Fibroblast of the aortic adventitia (primary cell): Measurements from ENCODE around the gene COLEC12. TPM values are rescaled to one million over a fixed set of nuclear protein-coding genes. Genes with fewer than 3 reads are reported as not detected.
A peak's percentile ranks its signal among the peaks of the same experiment; 100 is the strongest.

ENCODE experiments used
- DNase-seq: peaks from one replicate; pipeline ENCODE4 v3.0.0-alpha.2; 2010; ENCODE audit warnings: low read depth
- H3K4me3 ChIP-seq: 2 replicates; pipeline ENCODE4 v1.5.1; 2011; ENCODE audit warnings: low read depth, mild to moderate bottlenecking, control low read depth, low read length, moderate library complexity
- total RNA-seq: library from RNA; depleted of rRNA; stranded (reverse); fragments of >200 nt; gene quantifications from 2 replicates; pipeline ENCODE4 v1.2.3, GENCODE V29; 2012; ENCODE audit warnings: low replicate concordance
- TF ChIP-seq, protein P1 (sequence below): IDR thresholded peaks from 2 replicates; pipeline ENCODE4 v1.5.1; 2011; ENCODE audit warnings: mild to moderate bottlenecking, low read length, control low read depth, inconsistent platforms; ENCODE audit not compliant: insufficient read depth

COLEC12 gene
- total RNA-seq, 1 donor = 109 TPM

DNA sequence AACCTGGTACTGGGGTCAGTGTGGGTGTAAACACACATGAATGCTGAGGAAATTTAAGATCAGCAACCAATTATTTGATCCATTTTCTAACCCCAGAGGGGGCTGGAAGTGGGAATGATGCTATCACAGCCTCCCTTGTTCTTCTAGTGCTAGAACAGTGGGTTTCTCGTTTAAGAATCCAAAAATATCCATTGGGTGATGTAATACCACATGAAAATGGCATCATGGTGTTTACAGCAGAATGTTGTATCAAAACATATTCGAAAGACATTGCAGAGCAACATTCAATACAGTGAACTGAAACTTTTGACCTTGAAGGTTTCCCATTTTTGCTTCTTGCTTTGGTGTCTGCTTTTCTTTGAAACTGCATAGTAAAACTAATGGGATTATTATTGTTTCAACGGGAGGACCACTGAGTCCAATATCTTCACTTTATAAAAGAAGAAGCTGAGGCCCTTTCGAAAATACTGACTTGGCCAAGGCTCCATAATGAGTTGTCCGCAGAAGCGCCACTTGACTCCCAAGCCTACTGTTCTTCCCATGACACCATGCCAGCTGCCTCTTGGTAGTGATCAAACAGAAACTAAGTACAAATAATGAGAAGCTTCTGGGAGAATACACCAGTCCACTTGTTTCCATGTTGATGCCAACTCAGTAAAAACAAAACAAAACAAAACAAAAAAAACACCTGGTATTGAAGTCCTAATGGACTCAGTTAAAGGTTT is 106.1 kb downstream of the COLEC12 start:
- TF ChIP-seq, protein P1, sequence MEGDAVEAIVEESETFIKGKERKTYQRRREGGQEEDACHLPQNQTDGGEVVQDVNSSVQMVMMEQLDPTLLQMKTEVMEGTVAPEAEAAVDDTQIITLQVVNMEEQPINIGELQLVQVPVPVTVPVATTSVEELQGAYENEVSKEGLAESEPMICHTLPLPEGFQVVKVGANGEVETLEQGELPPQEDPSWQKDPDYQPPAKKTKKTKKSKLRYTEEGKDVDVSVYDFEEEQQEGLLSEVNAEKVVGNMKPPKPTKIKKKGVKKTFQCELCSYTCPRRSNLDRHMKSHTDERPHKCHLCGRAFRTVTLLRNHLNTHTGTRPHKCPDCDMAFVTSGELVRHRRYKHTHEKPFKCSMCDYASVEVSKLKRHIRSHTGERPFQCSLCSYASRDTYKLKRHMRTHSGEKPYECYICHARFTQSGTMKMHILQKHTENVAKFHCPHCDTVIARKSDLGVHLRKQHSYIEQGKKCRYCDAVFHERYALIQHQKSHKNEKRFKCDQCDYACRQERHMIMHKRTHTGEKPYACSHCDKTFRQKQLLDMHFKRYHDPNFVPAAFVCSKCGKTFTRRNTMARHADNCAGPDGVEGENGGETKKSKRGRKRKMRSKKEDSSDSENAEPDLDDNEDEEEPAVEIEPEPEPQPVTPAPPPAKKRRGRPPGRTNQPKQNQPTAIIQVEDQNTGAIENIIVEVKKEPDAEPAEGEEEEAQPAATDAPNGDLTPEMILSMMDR = no peak
- no peak for DNase-seq
- H3K4me3 ChIP-seq = no peak overlapping the region

- H3K4me3 ChIP-seq = no peak overlapping the region
- TF ChIP-seq, protein P1 = no peak
- DNase-seq = no peak
Observed at GRCh38 chr18:393574-393957, 106.9 kb downstream of the COLEC12 start.

DNA sequence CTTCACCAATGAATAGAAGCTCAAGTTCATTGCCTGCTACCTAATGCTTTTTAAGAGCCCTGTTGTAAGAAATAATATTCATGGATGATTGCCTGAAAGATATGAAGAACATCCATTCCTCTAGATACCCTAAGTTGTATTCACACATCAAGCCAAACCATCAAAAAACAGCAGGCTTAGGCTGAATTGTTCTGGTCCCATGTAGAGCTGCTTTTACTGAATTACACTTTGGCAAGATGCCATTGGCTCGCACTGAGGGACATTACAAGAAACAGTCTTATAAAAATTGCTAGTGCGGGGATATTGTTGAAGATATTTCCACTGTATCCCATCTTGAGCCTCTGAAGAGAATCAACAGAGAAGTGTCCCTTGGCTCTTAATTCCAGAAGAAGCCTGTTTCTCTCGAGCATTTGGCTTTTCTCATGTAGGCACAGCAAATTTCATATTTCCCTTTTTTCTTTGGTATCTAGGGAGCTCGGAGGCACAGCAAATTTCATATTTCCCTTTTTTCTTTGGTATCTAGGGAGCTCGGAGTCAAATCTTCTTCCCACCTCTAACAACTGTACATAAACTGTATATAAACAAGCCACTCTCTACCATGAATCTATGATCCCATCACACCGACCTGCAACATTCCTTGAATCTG is 107.5 kb downstream of the COLEC12 start:
- DNase-seq = peak; percentile 71
- TF ChIP-seq, protein P1 = no peak
- no peak overlapping the region for H3K4me3 ChIP-seq

DNA sequence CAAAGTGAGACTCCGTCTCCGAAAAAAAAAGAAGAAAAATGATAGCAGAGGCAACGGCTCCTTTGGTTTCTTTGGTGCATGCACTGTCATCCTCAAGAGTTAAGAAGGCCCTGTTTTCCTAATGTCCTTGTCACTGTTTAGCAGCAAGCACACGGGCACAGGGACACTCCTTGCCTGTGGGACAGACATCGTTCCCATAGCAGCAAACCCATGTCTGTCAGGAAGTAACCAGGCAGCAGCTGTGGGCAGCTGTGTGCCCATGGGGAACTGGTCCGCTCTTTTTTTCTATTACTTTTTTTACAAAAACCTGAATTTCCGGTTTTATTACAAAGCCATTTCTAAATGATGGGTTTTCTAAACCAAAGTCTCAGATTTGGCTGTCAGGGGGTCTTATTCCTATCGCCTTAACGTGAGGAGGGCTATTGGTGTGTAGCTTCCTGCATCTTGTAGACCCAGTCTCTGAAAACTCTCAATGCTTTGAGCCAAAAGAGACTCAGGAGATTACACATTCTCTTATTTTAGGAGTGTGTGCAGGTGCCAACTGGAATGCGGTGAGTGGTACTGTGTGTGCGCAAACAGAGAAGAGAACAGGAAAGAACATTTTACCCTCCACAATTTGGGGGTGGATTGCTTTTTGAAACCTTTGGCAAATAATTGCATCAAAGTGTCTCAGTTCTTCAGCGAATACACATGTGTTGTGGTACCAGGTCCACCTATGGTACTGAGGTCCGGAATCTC is 109.6 kb downstream of the COLEC12 start:
- TF ChIP-seq, protein P1 = no peak
- H3K4me3 ChIP-seq = no peak overlapping the region
- DNase-seq = no peak

- DNase-seq = peak; percentile 47
Observed at GRCh38 chr18:389658-390357, 110.7 kb downstream of the COLEC12 start.

DNA sequence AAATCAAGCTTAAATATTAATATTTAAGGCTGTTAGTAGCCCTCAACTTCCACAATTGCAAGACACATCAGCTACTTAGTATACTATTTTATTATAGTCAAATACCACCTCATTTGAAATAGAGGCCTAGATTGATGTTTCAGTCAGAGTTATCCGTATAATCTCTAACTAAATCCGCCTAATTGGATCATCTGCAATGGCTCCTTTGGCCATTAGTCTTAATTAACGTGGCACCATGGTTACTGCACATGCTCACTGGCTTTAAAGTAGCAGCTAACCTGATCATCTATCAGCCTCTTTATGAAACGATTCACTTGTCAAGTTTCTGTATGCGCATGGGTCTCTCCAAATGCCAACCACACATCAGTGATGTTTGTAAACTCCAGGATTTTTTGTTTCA is 112.3 kb downstream of the COLEC12 start:
- TF ChIP-seq, protein P1 = no peak
- DNase-seq = no peak
- H3K4me3 ChIP-seq = no peak overlapping the region

More at GRCh38 chr18:389658-390357, 110.7 kb downstream of the COLEC12 start:
- H3K4me3 ChIP-seq = no peak overlapping the region
- TF ChIP-seq, protein P1 = peak; percentile 14
